Astrocyte of the cerebellum (primary cell): ENCODE results near the gene PCP4.

ENCODE experiments used
- DNase-seq: peaks from one replicate; pipeline ENCODE4 v3.0.0-alpha.2; 2011; ENCODE audit warnings: low read depth
- H3K4me3 ChIP-seq: 2 replicates; pipeline ENCODE4 v1.5.1; 2011; ENCODE audit warnings: mild to moderate bottlenecking, low read depth, low read length, moderate library complexity
- CTCF ChIP-seq: IDR thresholded peaks from 2 replicates; pipeline ENCODE4 v1.5.1; 2012; ENCODE audit warnings: low read length, low read depth, moderate library complexity, mild to moderate bottlenecking; ENCODE audit errors: missing control alignments
- in situ Hi-C: cut with HindIII; loops from 2 replicates; pipeline ENCODE4 v1.10.0; 2017; ENCODE audit warnings: low sequenced_read_pairs

The PCP4 gene

GRCh38 chr21:39946199-39946598 lies 79.0 kb downstream of the PCP4 start:
- no peak for TF ChIP-seq CTCF
- DNase-seq = no peak
- no peak overlapping the region for H3K4me3 ChIP-seq
- in situ Hi-C loops = no loop called here

DNA sequence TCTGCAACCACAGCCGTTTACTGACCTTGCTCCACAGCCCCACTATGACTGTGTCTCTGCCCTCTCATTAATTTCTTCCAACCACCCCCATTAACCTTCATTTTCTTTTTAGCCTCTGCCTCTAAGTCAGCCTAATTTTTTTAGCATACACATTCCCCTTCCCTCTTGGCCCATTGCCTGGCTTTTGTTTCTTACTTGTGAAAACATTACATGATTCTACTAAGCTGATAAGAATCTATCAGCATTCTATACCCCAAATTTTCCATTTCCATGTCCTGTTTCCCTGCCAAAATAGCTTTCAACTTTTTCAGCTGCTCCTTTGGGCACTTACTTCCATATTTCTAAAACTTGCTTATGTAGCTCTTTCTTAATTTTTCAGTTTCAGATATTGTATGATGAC lies 79.8 kb downstream of the PCP4 start:
- in situ Hi-C loops = no loop called here
- TF ChIP-seq CTCF = no peak
- no peak for DNase-seq
- no peak overlapping the region for H3K4me3 ChIP-seq

DNA sequence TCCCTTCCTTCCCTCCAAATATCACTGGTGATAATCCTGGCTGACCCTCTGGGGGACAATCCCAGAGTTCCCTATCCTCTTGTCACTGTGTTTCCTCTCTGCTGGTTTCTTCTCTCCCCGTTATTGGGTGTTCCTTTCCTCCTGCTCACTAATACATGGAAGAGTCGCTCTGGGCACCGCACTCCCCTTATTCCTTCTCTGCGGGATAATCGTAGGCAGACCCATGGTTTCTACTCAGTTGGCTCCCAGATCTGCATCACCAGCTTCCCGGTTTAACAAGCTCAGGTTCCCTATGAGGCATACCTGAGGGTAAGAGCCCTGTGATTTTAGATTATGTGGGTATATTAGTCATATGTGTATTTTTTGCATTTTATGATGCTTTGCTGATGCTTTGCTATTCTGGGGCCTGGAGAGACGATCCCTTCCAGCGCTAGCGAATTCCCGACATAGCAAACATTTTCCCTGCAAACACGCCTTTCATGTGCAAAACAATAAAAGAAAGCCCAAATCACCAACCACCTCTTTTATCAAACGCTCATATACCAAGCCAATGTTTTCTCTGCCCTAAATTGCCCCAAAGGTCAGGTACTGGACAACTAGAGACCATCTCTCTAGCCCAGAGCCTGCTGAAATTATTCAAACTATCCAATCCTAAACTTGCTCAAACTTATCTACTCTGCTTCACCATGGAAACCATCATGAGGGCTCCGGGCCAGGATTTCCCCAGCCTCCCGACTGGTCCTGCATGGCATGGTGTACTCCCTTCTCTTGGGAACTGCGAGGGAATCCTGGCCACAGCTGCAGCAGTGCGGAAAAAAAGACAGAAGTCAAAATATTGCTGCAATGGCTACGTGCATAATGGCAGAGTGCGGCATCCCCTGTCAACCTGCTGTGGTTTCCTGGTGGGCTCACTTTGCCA lies 84.2 kb downstream of the PCP4 start:
- in situ Hi-C loops = no loop called here

DNA sequence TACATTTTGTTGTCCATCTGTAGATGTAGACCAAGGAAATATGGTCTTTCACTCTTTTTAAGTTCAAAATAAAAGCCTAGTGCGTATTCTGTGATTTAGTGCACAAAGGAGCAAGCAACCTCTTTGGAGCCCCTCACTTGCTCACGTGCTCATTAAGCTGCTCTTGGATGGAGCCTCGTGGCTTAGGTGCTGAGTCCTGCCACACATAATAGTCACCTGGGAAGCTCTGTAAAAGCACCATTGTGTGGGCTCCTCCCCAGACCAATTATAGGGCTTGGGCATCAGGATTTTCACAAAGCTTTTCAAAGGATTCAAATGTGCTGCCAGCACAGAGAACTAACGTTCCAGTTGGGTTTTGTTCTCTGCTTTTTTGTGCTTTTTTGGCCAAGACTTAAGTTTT lies 85.0 kb downstream of the PCP4 start:
- in situ Hi-C loops = no loop called here
- TF ChIP-seq CTCF = no peak

More for the DNA sequence above, 84.2 kb downstream of the PCP4 start:
- TF ChIP-seq CTCF = no peak
- H3K4me3 ChIP-seq = no peak overlapping the region
- DNase-seq = no peak

GRCh38 chr21:39954570-39954969 lies 87.3 kb downstream of the PCP4 start:
- TF ChIP-seq CTCF = no peak
- DNase-seq = no peak
- H3K4me3 ChIP-seq = no peak overlapping the region
- in situ Hi-C loops = no loop called here

More for the DNA sequence above, 85.0 kb downstream of the PCP4 start:
- no peak overlapping the region for H3K4me3 ChIP-seq
- DNase-seq = no peak

- H3K4me3 ChIP-seq = no peak overlapping the region
- TF ChIP-seq CTCF = no peak
- DNase-seq = no peak
- in situ Hi-C loops = no loop called here
These were observed 88.1 kb downstream of the PCP4 start for GRCh38 chr21:39955326-39955725.
